Mesendoderm (in vitro differentiated cells): Measurements from ENCODE around the gene HLA-DPB1. TPM values are rescaled to one million over a fixed set of nuclear protein-coding genes. Genes with fewer than 3 reads are reported as not detected.

Experiments
- DNase-seq: peaks from one replicate; pipeline ENCODE4 v3.0.0; 2013
- H2AK5ac ChIP-seq: 2 replicates; pipeline ENCODE4 v1.6.1; 2013; ENCODE audit warnings: low read length, inconsistent platforms
- H2BK120ac ChIP-seq: 2 replicates; pipeline ENCODE4 v1.6.1; 2013; ENCODE audit warnings: low read depth, mild to moderate bottlenecking, low read length, moderate library complexity, mixed read lengths
- H2BK15ac ChIP-seq: replicated peaks from 2 replicates; pipeline ENCODE4 v1.6.1; 2013; ENCODE audit warnings: low read depth, mild to moderate bottlenecking, moderate library complexity
- H2BK5ac ChIP-seq: 2 replicates; pipeline ENCODE4 v1.6.1; 2013; ENCODE audit warnings: low read length, inconsistent platforms
- H3K18ac ChIP-seq: 2 replicates; pipeline ENCODE4 v1.6.1; 2013; ENCODE audit warnings: mild to moderate bottlenecking, low read length, mixed read lengths
- H3K23ac ChIP-seq: one replicate; pipeline ENCODE4 v1.6.1; 2013; ENCODE audit warnings: low read length
- H3K27ac ChIP-seq: 2 replicates; pipeline ENCODE4 v1.5.1; 2013; ENCODE audit warnings: low read depth, mild to moderate bottlenecking, inconsistent platforms, low read length, moderate library complexity
- H3K27me3 ChIP-seq: 2 replicates; pipeline ENCODE4 v1.6.1; 2013; ENCODE audit warnings: low read length, control low read depth, mild to moderate bottlenecking, inconsistent platforms; ENCODE audit not compliant: insufficient read depth, poor library complexity
- H3K36me3 ChIP-seq: 2 replicates; pipeline ENCODE4 v1.6.1; 2013; ENCODE audit warnings: low read length, inconsistent platforms; ENCODE audit not compliant: control insufficient read depth, insufficient read depth
- H3K4ac ChIP-seq: one replicate; pipeline ENCODE4 v1.6.1; 2013; ENCODE audit warnings: low read depth, mild to moderate bottlenecking, low read length, moderate library complexity
- H3K4me1 ChIP-seq: 2 replicates; pipeline ENCODE4 v1.6.1; 2013; ENCODE audit warnings: low read depth, low read length, inconsistent platforms; ENCODE audit not compliant: control insufficient read depth
- H3K4me2 ChIP-seq: 2 replicates; pipeline ENCODE4 v1.6.1; 2013; ENCODE audit warnings: low read length
- H3K4me3 ChIP-seq: 2 replicates; pipeline ENCODE4 v1.5.1; 2013; ENCODE audit warnings: mild to moderate bottlenecking, low read length
- H3K56ac ChIP-seq: one replicate; pipeline ENCODE4 v1.6.1; 2013; ENCODE audit warnings: low read length
- H3K79me1 ChIP-seq: 2 replicates; pipeline ENCODE4 v1.6.1; 2013; ENCODE audit warnings: low read length, inconsistent platforms
- H3K79me2 ChIP-seq: 2 replicates; pipeline ENCODE4 v1.6.1; 2013; ENCODE audit warnings: mild to moderate bottlenecking, low read length; ENCODE audit not compliant: control insufficient read depth, insufficient read depth
- H3K9ac ChIP-seq: 2 replicates; pipeline ENCODE4 v1.6.1; 2013; ENCODE audit warnings: low read length, inconsistent platforms
- H4K5ac ChIP-seq: one replicate; pipeline ENCODE4 v1.6.1; 2013; ENCODE audit warnings: low read length
- H4K8ac ChIP-seq: one replicate; pipeline ENCODE4 v1.6.1; 2013; ENCODE audit warnings: low read depth, mild to moderate bottlenecking, control low read depth, low read length, moderate library complexity
- WGBS: extraction: QIAGEN DNeasy Blood & Tissue Kit; methylation state at CpG from one replicate; pipeline ENCODE4 v1.1.7; 2013; ENCODE audit warnings: low lambda C conversion rate, missing lambda C conversion rate; ENCODE audit not compliant: insufficient coverage; ENCODE audit errors: extremely low coverage; 5-methylcytosine and 5-hydroxymethylcytosine counted together
- polyA plus RNA-seq, 2 experiments: library from polyadenylated mRNA; stranded (reverse); fragments of 200-250 nt; gene quantifications; one replicate each; pipeline ENCODE4 v1.2.3, GENCODE V29; 2013

The HLA-DPB1 gene
- polyA plus RNA-seq (2013, experiment 1 of 2) = 27.2 TPM
- polyA plus RNA-seq (2013, experiment 2 of 2) = 28.0 TPM

DNA sequence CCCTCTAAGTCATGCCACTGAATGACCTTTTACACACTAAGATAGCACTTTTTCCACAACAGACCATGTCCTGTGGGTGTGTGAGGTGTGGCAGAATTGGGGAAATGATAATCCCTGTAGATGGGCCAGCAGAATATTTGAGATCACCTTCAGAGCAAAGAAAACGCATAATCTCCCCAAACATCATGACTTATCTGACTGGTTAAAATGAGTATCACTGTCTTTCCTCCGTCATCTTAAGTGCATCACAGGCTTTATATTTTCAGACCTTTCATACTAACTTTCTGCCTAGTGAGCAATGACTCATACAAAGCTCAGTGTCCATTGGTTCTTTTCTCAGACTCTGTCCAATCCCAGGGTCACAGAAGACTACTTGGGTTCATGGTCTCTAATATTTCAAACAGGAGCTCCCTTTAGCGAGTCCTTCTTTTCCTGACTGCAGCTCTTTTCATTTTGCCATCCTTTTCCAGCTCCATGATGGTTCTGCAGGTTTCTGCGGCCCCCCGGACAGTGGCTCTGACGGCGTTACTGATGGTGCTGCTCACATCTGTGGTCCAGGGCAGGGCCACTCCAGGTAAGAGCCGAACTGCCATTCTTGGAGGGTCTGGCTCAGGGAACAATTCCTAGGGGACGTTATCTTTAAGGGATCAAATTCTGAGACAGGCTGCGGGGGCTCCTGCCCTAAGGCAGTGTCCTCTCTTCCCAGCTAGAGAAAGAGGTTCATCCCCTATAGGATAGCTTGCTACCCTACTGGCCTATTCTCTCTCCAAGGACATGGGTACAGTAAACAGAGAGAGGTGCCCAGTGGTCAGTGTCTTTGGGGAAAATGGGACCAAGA, at the start of gene HLA-DPB1:
Gene HLA-DPB1, plus strand, starts transcription at position 423 of the 838 bp plus-strand sequence. Its CDS starts 52 bp downstream, at position 475.
- no peak within 1 kb of the TSS for H4K5ac ChIP-seq
- H3K79me2 ChIP-seq = no peaks in the 10 kb centered on the region
- no peaks in the 10 kb centered on the region for H3K27me3 ChIP-seq
- H2AK5ac ChIP-seq = no peak within 1 kb of the TSS
- no peak within 1 kb of the TSS for H4K8ac ChIP-seq
- no peak within 1 kb of the TSS for H3K18ac ChIP-seq
- no peak within 1 kb of the TSS for H3K4me2 ChIP-seq
- H2BK5ac ChIP-seq = no peak within 1 kb of the TSS
- H3K4me3 ChIP-seq = no peak within 1 kb of the TSS
- H3K4me1 ChIP-seq = no peaks in the 10 kb centered on the region
- H3K27ac ChIP-seq = no peak within 1 kb of the TSS
- H2BK15ac ChIP-seq = no peak within 1 kb of the TSS
- H3K79me1 ChIP-seq = no peaks in the 10 kb centered on the region
- H3K36me3 ChIP-seq = no peaks in the 10 kb centered on the region
- no peak within 1 kb of the TSS for H3K23ac ChIP-seq
- no peak within 1 kb of the TSS for H3K4ac ChIP-seq
- DNase-seq = no peak
- no CpG with 5 or more reads among the region's 10 CpGs for WGBS
- no peak within 1 kb of the TSS for H2BK120ac ChIP-seq
- no peak within 1 kb of the TSS for H3K56ac ChIP-seq
- H3K9ac ChIP-seq = no peak within 1 kb of the TSS

GRCh38 chr6:33028220-33028849, 47.5 kb upstream of the HLA-DPB1 start:
- no peak overlapping the region for H3K23ac ChIP-seq
- H3K36me3 ChIP-seq = no peaks in the 10 kb centered on the region
- H3K4me3 ChIP-seq = no peak overlapping the region
- no peak overlapping the region for H3K9ac ChIP-seq
- H4K8ac ChIP-seq = no peak overlapping the region
- no peak overlapping the region for H3K56ac ChIP-seq
- H3K27ac ChIP-seq = no peak overlapping the region
- no peak overlapping the region for H2BK5ac ChIP-seq
- no peak overlapping the region for H3K4ac ChIP-seq
- no peaks in the 10 kb centered on the region for H3K4me1 ChIP-seq
- no peak overlapping the region for H2BK15ac ChIP-seq
- no peak overlapping the region for H3K4me2 ChIP-seq
- H4K5ac ChIP-seq = no peak overlapping the region
- no CpG with 5 or more reads among the region's 1 CpG for WGBS
- no peaks in the 10 kb centered on the region for H3K79me2 ChIP-seq
- no peaks in the 10 kb centered on the region for H3K79me1 ChIP-seq
- no peak overlapping the region for H3K18ac ChIP-seq
- no peak overlapping the region for H2BK120ac ChIP-seq
- DNase-seq = no peak
- H3K27me3 ChIP-seq = no peaks in the 10 kb centered on the region
- H2AK5ac ChIP-seq = no peak overlapping the region

GRCh38 chr6:33029328-33030184, 46.2 kb upstream of the HLA-DPB1 start:
- H3K27ac ChIP-seq = no peak overlapping the region
- no peak overlapping the region for H2AK5ac ChIP-seq
- WGBS = no CpG with 5 or more reads among the region's 6 CpGs
- no peak overlapping the region for H3K4ac ChIP-seq
- H3K27me3 ChIP-seq = no peaks in the 10 kb centered on the region
- H3K79me1 ChIP-seq = no peaks in the 10 kb centered on the region
- no peak overlapping the region for H3K9ac ChIP-seq
- no peak overlapping the region for H2BK15ac ChIP-seq
- H3K36me3 ChIP-seq = no peaks in the 10 kb centered on the region
- H4K8ac ChIP-seq = no peak overlapping the region
- H3K23ac ChIP-seq = no peak overlapping the region
- H3K4me2 ChIP-seq = no peak overlapping the region
- H3K4me1 ChIP-seq = no peaks in the 10 kb centered on the region
- H3K79me2 ChIP-seq = no peaks in the 10 kb centered on the region
- DNase-seq = no peak
- H4K5ac ChIP-seq = no peak overlapping the region
- H3K56ac ChIP-seq = no peak overlapping the region
- no peak overlapping the region for H3K18ac ChIP-seq
- H2BK120ac ChIP-seq = no peak overlapping the region
- no peak overlapping the region for H3K4me3 ChIP-seq
- H2BK5ac ChIP-seq = no peak overlapping the region

GRCh38 chr6:33030245-33030644, 45.5 kb upstream of the HLA-DPB1 start:
- Histone ChIP-seq H3K23ac (no peak overlapping the region), H3K4me2 (no peak overlapping the region), H3K18ac (no peak overlapping the region), H2AK5ac (no peak overlapping the region), H4K5ac (no peak overlapping the region), H3K4me3 (no peak overlapping the region), H3K9ac (no peak overlapping the region), H3K79me1 (no peaks in the 10 kb centered on the region), H2BK15ac (no peak overlapping the region), H3K36me3 (no peaks in the 10 kb centered on the region), H4K8ac (no peak overlapping the region), H3K27me3 (no peaks in the 10 kb centered on the region), H3K79me2 (no peaks in the 10 kb centered on the region), H2BK120ac (no peak overlapping the region), H3K56ac (no peak overlapping the region), H3K4ac (no peak overlapping the region), H3K4me1 (no peaks in the 10 kb centered on the region), H2BK5ac (no peak overlapping the region), H3K27ac (no peak overlapping the region)
- no peak for DNase-seq
- no CpG with 5 or more reads among the region's 3 CpGs for WGBS

GRCh38 chr6:33034554-33034953, 41.2 kb upstream of the HLA-DPB1 start:
- H3K9ac ChIP-seq = no peak overlapping the region
- no peak overlapping the region for H3K18ac ChIP-seq
- no peak overlapping the region for H4K8ac ChIP-seq
- H2BK120ac ChIP-seq = no peak overlapping the region
- no peaks in the 10 kb centered on the region for H3K79me2 ChIP-seq
- H3K4me1 ChIP-seq = no peaks in the 10 kb centered on the region
- no peak overlapping the region for H3K23ac ChIP-seq
- H3K4me2 ChIP-seq = no peak overlapping the region
- WGBS = no CpG with 5 or more reads among the region's 1 CpG
- DNase-seq = no peak
- H3K4ac ChIP-seq = no peak overlapping the region
- no peaks in the 10 kb centered on the region for H3K27me3 ChIP-seq
- no peak overlapping the region for H2AK5ac ChIP-seq
- H3K56ac ChIP-seq = no peak overlapping the region
- no peak overlapping the region for H3K27ac ChIP-seq
- no peak overlapping the region for H2BK5ac ChIP-seq
- H3K36me3 ChIP-seq = no peaks in the 10 kb centered on the region
- H3K79me1 ChIP-seq = no peaks in the 10 kb centered on the region
- no peak overlapping the region for H3K4me3 ChIP-seq
- H2BK15ac ChIP-seq = no peak overlapping the region
- no peak overlapping the region for H4K5ac ChIP-seq
